HG02885 (cell line): ENCODE data around the gene TMEM128.
"Not testable (repeated sequence)": the region's sequence is repeated elsewhere in the genome, so short reads cannot be mapped to it uniquely, and the experiment has no call there.

Source experiments
- ATAC-seq: cut with Tn5 transposase; IDR thresholded peaks from one replicate; pipeline ENCODE4 v1.9.1; 2021; ENCODE audit warnings: mild to moderate bottlenecking; ENCODE audit not compliant: unreplicated experiment, poor library complexity

TMEM128 gene

GRCh38 chr4:4202510-4202909 is 45.5 kb downstream of the TMEM128 start:
- no peak for ATAC-seq

- no peak for ATAC-seq
Measured at GRCh38 chr4:4200624-4201023, 47.4 kb downstream of the TMEM128 start.

DNA sequence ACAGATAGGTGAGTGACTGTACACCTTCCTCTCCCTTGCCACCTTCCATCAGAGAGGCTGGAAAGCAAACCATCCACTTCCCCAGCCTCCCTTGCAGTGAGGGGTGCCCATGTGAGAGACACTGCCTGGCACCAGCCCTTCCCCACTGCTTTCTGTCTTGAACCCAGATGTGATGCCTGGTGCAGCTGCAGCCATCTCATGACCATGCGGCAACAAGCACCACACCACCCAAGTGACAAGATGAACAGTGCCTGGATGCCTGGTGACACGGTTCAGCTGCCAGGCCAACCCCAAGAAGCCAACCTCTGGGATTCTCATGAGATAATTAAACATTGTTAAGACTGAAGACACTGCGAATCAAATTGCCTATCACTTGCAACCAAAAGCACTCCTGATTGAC is 52.7 kb downstream of the TMEM128 start:
- no peak for ATAC-seq

GRCh38 chr4:4188557-4188956 is 59.5 kb downstream of the TMEM128 start:
- ATAC-seq, result not testable (repeated sequence)
